A673 (cell line): ENCODE measurements around the gene CCDC85C. TPM values are rescaled to one million over a fixed set of nuclear protein-coding genes. Genes with fewer than 3 reads are reported as not detected.

Experiments used
- BruUV-seq: library from RNA; stranded (reverse); fragments of 400-500 nt; replicated peaks from 2 replicates; lab custom pipeline; 2021; lab: Mats Ljungman, UMichigan
- CTCF ChIA-PET: fragments of 300-600 bp; sonication (Branson Sonifier 250); formaldehyde crosslinking; loops from one replicate; lab custom pipeline; 2022; ENCODE audit warnings: antibody characterized with exemption; lab: Charles Lee
- POLR2A ChIA-PET: fragments of 300-600 bp; sonication (Branson Sonifier 250); formaldehyde crosslinking; loops from one replicate; lab custom pipeline; 2022; ENCODE audit warnings: antibody characterized with exemption; ENCODE audit not compliant: low non-redundant PET; lab: Charles Lee
- DNase-seq: peaks from one replicate; pipeline ENCODE4 v3.0.0-alpha.2; 2015; ENCODE audit warnings: low spot score
- H3K27ac ChIP-seq: fragments of 200-600 bp; sonication (generic); 2 replicates; pipeline ENCODE4 v1.5.1; 2016; ENCODE audit warnings: mixed run types, low read depth, mild to moderate bottlenecking, mixed read lengths, antibody characterized with exemption, low read length; ENCODE audit not compliant: poor library complexity, severe bottlenecking
- H3K27me3 ChIP-seq: fragments of 200-600 bp; sonication (generic); replicated peaks from 2 replicates; pipeline ENCODE4 v1.6.1; 2017; ENCODE audit warnings: mixed run types, low read depth, mild to moderate bottlenecking, mixed read lengths, antibody characterized with exemption, low read length; ENCODE audit not compliant: insufficient read depth, poor library complexity
- H3K36me3 ChIP-seq: fragments of 200-600 bp; sonication (generic); 2 replicates; pipeline ENCODE4 v1.6.1; 2016; ENCODE audit warnings: mixed run types, mild to moderate bottlenecking, mixed read lengths, antibody characterized with exemption, low read length; ENCODE audit not compliant: insufficient read depth, poor library complexity, severe bottlenecking
- H3K4me1 ChIP-seq: fragments of 200-600 bp; sonication (generic); 2 replicates; pipeline ENCODE4 v1.6.1; 2017; ENCODE audit warnings: mixed run types, mild to moderate bottlenecking, mixed read lengths, antibody characterized with exemption, low read length; ENCODE audit not compliant: insufficient read depth, poor library complexity, severe bottlenecking
- H3K4me3 ChIP-seq: fragments of 200-600 bp; sonication (generic); 2 replicates; pipeline ENCODE4 v1.5.1; 2016; ENCODE audit warnings: low read depth, mixed run types, mild to moderate bottlenecking, mixed read lengths, low read length; ENCODE audit not compliant: poor library complexity, severe bottlenecking
- H3K9me3 ChIP-seq: fragments of 200-600 bp; sonication (generic); 2 replicates; pipeline ENCODE4 v1.6.1; 2016; ENCODE audit warnings: mixed run types, low read depth, mild to moderate bottlenecking, mixed read lengths, antibody characterized with exemption, low read length; ENCODE audit not compliant: poor library complexity, severe bottlenecking
- CTCF ChIP-seq: fragments of 300-800, 200-600 bp; sonication (generic); conservative IDR thresholded peaks from 2 replicates; pipeline ENCODE4 v1.5.1; 2017; ENCODE audit warnings: low read depth, mild to moderate bottlenecking, antibody characterized with exemption, low read length, moderate library complexity, mixed read lengths
- EZH2 ChIP-seq: fragments of 200-600 bp; sonication (generic); IDR thresholded peaks from 2 replicates; pipeline ENCODE4 v1.6.1; 2017; ENCODE audit warnings: borderline replicate concordance, low read depth, mild to moderate bottlenecking, mixed read lengths, antibody characterized with exemption, low read length; ENCODE audit not compliant: poor library complexity, severe bottlenecking
- intact Hi-C: fragments of 100-400 bp; cut with micrococcal nuclease; formaldehyde crosslinking; loops from one replicate; pipeline ENCODE4 v1.10.0; 2022; ENCODE audit not compliant: unreplicated experiment
- total RNA-seq: library from RNA; stranded (reverse); gene quantifications from 2 replicates; pipeline ENCODE4 v1.2.3, GENCODE V29; 2021

CCDC85C gene
- total RNA-seq, 1 experiment from 2014 or later: 24.6 TPM

GRCh38 chr14:99630202-99630601 is 26.2 kb upstream of the CCDC85C start:
- no peak overlapping the region for H3K4me3 ChIP-seq
- H3K4me1 ChIP-seq: no peaks in the 10 kb centered on the region
- CTCF ChIA-PET: no interaction called here
- H3K9me3 ChIP-seq: no peaks in the 10 kb centered on the region
- POLR2A ChIA-PET: no interaction called here
- no TSS peak for BruUV-seq
- TF ChIP-seq CTCF (no peak), EZH2 (no peak)
- no peaks in the 10 kb centered on the region for H3K27me3 ChIP-seq
- no peaks in the 10 kb centered on the region for H3K36me3 ChIP-seq
- intact Hi-C loops: no loop called here
- DNase-seq: no peak
- H3K27ac ChIP-seq: no peak overlapping the region

- ChIA-PET CTCF (interaction anchor here (0.8 kb wide), 1 partner anchor 189 kb away, joined by 4 read pairs; no protein-coding TSS in a partner anchor), POLR2A (no interaction called here)
- no TSS peak for BruUV-seq
- TF ChIP-seq CTCF: peak; percentile 99
- TF ChIP-seq EZH2: no peak
- Histone ChIP-seq H3K4me1 (no peaks in the 10 kb centered on the region), H3K9me3 (no peaks in the 10 kb centered on the region), H3K27ac (no peak overlapping the region), H3K36me3 (no peaks in the 10 kb centered on the region), H3K27me3 (no peaks in the 10 kb centered on the region), H3K4me3 (no peak overlapping the region)
- intact Hi-C loops: loop anchor here (1.0 to 10.0 kb wide), 2 partner anchors 111 to 234 kb away; no protein-coding TSS in a partner anchor
- DNase-seq: peak; percentile 75
Observed at GRCh38 chr14:99628887-99629618, 25.0 kb upstream of the CCDC85C start.

DNA sequence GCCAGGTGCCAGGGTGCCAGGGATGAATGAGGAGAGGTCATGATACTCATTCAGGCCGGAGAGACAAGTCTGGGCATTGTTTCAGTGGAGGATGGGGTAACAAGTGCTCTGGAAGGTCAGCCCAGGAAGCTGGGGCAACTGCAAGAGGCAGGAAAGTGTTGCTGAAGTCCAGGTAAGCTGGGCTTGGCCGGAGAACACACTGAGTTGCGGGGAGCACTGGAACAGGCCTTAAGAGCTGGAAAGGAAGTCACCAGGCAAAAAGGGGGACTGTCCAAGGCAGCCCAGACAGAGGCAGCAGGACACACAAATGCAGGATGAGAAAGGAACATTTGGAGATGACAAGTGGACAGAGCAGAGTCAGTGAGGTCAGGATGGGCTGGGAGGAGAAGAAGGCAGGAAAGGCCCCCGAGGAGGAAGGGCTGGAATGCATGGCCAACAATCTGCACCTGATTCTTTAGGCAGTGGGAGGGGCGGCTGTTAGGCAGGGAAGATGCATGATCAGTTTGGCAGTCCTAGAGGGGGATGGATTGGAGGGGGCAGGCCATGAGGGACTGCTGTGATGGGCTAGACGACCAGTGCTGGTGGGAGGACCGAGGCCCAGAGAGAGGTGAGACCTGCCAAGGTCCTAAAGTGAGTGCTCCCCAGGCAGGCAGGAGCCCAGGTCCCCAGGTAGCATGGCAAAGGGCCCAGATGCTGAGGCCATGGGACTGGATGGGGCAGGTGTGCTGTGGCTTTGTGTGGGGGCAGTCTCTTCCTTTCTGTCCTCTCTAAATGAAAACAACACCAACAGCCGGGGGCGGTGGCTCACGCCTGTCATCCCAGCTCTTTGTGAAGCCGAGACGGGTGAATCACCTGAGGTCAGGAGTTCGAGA is 23.7 kb upstream of the CCDC85C start:
- BruUV-seq: no TSS peak
- no peak overlapping the region for H3K27ac ChIP-seq
- H3K9me3 ChIP-seq: no peaks in the 10 kb centered on the region

More for the DNA sequence above, 23.7 kb upstream of the CCDC85C start:
- no peaks in the 10 kb centered on the region for H3K27me3 ChIP-seq
- no peak overlapping the region for H3K4me3 ChIP-seq
- DNase-seq: no peak
- H3K4me1 ChIP-seq: peaks cover 3% of the 10 kb centered on the region
- ChIA-PET POLR2A (interaction anchor here (0.5 kb wide), 1 partner anchor 91 kb away, joined by 3 read pairs; no protein-coding TSS in a partner anchor), CTCF (interaction anchor here (0.8 kb wide), 1 partner anchor 187 kb away, joined by 4 read pairs; no protein-coding TSS in a partner anchor)
- intact Hi-C loops: loop anchor here (10.0 kb wide), 1 partner anchor 233 kb away; no protein-coding TSS in a partner anchor
- no peaks in the 10 kb centered on the region for H3K36me3 ChIP-seq
- TF ChIP-seq CTCF: no peak
- no peak for TF ChIP-seq EZH2
